ENCODE results near the gene WNT10A.
A peak's percentile ranks its signal among the peaks of the same experiment; 100 is the strongest.

Gene WNT10A

DNA sequence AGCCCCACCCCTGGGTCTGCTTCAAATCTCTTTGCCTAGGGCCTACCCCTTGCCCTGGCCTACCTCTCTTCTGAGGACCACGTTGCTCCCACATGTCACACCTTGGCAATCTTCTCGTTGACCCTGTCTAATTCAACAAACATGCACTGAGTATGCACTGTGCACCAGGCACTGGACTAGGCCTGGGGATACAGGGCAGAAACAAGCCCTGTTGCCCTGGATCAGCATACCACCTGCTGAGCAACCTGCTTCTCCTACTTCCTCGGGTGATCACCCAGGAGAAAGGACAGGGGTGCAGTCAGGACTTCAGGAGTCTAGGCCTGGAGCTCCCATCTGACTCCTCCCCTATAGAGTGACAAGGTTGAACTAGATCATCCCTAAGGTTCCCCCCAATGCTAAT lies 9.7 kb downstream of the WNT10A start:
- no peak overlapping the region for H3K4me3 ChIP-seq (ENCODE audit: low read depth, low read length)
- DNase-seq (ENCODE audit: low read depth) = no peak

DNA sequence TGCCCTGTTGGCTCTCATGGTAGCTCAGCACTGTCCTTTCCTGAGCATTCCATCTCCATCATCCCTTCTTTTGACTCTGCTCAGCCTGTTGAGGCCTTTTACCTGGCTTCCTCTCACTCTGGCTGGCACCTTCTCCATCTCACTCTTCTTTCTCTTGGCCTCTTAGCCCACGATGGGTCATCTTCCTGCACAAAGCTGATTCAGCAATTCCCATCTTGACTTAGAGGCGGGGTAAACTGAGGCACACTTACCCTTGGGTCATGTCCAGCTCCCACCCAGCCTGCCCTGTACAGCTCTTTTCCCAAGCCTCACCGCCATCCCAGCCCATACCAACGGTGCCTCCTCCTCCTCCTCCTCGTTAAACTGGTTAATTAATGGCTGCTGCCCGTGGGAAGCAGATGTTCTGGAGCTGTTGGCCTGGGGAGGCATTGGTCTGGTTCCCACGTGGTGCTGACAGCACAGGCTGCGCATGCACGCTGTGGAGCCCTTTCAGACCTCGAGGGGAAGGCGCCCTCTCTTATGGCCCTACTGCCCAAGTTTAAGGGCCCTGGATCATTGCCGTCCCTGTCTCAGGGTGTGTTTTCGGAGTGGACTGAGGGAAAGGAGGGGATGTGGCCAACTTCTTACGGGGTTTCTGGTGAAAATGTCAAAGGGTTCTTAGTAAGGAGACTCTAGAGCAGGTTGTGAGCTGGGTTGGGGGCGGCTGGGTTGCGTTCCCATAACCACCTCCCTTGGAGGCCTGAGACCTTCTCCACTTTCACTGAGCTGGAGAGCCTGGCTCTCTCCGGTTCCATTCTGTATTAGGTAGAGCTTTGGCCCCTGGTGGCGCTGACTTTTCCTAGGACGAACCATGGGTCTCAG lies 10.9 kb downstream of the WNT10A start:
- no peak overlapping the region for H3K4me3 ChIP-seq (ENCODE audit: low read depth, low read length)
- no peak for DNase-seq (ENCODE audit: low read depth)

DNA sequence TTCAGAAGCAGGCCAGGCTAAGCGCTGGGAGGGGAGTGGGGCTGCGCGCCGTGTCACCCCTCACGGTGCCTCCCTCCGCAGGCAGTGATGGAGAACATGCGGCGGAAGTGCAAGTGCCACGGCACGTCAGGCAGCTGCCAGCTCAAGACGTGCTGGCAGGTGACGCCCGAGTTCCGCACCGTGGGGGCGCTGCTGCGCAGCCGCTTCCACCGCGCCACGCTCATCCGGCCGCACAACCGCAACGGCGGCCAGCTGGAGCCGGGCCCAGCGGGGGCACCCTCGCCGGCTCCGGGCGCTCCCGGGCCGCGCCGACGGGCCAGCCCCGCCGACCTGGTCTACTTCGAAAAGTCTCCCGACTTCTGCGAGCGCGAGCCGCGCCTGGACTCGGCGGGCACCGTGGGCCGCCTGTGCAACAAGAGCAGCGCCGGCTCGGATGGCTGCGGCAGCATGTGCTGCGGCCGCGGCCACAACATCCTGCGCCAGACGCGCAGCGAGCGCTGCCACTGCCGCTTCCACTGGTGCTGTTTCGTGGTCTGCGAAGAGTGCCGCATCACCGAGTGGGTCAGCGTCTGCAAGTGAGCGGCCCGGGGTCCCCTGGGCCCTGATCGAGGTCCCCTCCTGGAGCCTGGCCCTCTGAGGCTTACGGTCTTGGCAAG lies 12.2 kb downstream of the WNT10A start:
- peak overlapping the region; percentile 30 for H3K4me3 ChIP-seq (ENCODE audit: low read depth, low read length)

DNA sequence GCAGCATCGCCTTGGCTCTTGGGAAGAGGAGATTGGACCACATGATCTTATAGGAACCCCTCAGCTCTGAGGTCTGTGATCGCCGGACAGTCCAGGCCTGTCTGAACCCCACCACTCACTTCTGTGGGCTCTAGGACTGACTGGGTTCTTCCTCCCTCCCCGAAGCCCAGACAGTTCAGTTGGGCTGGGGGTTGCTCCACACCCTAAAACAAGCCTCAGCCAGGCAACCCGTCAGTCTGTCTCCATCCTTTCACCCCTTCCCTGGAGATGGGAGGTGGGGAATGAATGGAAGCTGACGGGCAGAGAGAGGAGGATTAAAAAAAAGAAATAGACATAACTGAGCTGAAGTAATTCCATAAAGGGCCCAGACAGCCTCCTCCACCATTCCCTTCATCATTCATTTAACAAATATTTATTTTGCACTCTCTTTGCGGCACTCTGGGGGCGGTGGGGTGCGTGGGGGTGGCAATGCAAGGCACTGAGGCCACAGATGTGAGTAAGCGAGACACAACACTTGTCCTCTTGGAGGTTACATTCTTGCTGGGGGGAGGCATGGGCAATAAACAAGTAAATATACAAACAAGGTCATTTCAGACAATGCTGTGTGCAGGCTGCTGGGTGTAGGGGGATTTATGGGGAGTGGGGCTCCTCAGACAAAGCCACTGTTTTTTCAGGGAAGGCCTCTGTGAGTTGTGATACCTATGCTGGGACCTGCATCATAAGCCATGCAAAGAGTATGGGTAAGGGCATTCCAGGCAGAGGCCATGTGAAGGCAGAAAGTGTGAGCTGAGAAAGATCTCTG lies 12.9 kb downstream of the WNT10A start:
- DNase-seq (ENCODE audit: low read depth) = no peak
- peak overlapping the region; percentile 30 for H3K4me3 ChIP-seq (ENCODE audit: low read depth, low read length)

More for the DNA sequence above, 12.2 kb downstream of the WNT10A start:
- no peak for DNase-seq (ENCODE audit: low read depth)

DNA sequence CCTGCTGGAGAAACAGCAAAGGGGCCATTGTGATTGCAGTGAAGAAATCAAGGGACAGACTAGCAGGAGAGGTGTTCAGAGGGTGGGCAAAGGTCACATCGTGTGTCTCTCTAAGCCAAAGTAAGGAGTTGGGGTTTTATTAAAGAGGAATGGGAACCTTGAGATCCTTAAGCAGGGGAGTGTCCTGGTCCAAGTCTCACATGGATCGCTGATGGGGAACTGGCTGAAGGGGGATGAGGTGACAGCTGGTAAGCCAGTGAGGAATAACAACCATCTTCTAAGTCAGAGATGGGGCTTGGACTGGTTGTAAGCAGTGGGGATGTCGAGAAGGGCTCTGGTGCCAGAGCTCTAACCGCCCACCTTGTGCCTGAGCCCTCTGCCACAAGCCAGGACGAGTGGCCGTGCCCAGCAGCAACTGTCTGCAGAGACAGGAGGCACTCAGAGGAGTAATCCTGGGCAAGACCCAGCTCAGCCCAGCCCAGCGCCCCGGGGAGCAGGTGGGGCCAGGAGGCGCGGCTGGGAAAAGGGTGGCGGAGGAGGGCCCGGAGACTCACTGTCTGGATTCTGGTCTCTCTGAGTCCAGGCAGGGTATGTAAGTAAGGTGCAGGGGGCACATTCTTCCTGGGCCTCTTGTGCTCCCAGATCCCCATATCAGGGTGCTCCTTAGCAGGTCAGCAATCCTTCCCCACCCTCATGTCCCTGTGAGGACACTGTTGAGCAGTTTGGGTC lies 13.7 kb downstream of the WNT10A start:
- no peak for DNase-seq (ENCODE audit: low read depth)
- no peak overlapping the region for H3K4me3 ChIP-seq (ENCODE audit: low read depth, low read length)

DNA sequence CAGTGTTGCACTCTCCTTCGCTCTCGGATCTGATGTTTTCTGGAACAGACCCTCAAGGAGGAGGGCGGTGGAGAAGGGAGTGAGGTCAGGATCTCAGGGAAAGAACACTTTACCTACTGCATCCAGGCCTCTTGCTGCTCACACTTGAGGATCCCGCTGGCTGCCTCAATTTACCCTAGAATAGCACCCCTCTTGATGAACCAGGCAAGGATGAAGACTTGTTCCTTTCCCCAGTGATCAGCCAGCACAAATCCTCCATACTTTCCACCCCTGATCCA lies 14.2 kb downstream of the WNT10A start:
- no peak for DNase-seq (ENCODE audit: low read depth)
- H3K4me3 ChIP-seq (ENCODE audit: low read depth, low read length) = no peak overlapping the region

DNA sequence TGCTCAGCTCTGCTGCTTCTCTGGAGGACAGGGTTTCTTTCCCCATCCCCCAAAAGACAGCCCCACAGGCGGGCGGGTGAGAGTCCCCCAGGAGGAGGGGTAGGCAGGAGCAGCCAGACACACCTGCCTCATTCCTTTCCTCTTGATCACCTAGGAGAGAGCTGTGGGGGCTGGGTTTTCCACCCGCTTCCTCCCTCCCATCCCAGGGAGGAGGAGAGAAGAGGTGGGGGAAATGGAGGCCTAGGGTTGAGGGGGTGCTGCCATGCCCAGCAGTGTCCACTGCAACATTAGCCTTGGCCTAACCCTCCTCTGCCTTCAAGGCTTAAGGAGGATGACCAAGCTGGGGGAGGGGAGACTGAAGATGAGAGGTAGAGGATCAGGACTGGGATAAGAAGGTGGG lies 14.7 kb downstream of the WNT10A start:
- no peak overlapping the region for H3K4me3 ChIP-seq (ENCODE audit: low read depth, low read length)
- no peak for DNase-seq (ENCODE audit: low read depth)

DNA sequence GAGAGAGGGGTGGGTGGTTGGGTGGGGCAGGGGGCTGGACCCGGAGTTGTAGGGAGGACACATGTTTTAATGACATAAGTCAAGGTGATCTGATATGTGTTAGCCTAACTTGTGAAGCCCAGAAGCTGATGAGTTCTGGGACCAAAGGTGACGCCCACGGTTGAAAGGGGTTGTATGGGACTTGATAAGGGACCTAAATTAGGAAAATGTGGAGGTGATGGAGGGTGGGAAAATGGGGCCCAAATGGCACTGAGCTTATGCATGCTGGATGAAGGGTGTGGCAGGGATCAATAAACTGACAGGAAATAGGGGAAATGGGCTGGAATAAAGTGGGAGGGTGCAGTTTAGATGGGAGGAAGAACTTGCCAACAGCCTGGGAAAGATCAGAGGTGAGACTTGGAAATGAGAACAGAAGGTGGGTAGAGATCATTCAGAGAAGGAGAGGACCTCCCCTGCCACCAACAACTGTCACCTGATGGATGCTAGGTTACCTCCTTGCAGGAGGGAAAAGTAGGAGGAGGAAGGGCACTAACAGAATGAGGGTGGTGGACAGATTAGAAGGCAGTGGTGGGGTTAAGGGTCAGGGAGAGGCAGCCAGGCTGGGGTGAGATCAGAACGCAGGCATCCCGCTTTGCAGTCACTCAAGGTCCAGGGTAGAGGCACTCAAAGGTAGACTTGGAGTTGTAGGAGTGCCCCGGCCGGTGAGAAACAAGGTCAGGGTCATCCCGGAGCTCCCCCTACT lies 15.3 kb downstream of the WNT10A start:
- no peak overlapping the region for H3K4me3 ChIP-seq (ENCODE audit: low read depth, low read length)
- no peak for DNase-seq (ENCODE audit: low read depth)

DNA sequence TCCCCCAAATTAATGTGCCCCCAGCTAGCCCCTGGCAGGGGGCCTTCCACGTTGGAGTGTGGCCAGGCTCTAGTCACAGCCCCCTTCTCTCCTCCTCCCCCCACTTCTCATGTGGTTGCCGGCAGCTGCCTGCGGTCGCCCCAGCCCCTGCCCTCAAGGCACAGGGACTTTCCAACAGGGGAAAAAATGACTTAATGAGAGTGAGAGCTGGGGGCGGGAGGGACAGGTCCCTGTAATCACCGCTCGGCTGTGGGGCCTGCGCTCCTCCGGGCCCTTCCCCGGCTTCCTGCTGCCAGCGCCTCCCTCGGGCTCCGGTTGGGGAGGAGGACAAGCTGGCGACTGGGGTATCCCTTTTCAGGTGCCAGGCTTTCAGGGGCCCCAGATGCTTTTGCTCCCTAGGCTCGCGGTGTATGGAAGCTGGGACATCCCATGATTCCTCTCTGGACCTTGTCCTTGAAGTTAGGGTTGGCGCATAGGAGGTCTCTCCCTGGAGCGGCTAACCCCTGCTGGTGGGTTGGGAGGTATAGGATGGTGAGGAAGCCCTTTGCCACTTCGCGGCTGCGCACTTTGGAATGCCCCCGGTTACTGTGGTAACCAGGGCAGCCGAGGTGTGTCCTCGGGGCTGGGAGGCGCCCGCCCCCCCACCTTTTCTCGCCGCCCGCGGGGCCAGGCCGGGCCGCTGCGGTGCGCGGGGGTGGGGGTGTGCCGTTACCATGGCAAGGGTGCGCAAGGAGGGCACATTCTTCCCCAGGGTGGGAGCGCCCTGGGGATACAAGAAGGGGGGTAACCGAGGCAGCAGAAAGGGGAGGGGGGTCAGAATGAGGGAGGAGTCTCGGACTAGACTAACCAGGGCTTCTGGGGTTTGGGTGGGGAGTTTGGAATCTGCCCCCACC lies 16.1 kb downstream of the WNT10A start:
- DNase-seq (ENCODE audit: low read depth) = no peak
- H3K4me3 ChIP-seq (ENCODE audit: low read depth, low read length) = peak overlapping the region; percentile 17

DNA sequence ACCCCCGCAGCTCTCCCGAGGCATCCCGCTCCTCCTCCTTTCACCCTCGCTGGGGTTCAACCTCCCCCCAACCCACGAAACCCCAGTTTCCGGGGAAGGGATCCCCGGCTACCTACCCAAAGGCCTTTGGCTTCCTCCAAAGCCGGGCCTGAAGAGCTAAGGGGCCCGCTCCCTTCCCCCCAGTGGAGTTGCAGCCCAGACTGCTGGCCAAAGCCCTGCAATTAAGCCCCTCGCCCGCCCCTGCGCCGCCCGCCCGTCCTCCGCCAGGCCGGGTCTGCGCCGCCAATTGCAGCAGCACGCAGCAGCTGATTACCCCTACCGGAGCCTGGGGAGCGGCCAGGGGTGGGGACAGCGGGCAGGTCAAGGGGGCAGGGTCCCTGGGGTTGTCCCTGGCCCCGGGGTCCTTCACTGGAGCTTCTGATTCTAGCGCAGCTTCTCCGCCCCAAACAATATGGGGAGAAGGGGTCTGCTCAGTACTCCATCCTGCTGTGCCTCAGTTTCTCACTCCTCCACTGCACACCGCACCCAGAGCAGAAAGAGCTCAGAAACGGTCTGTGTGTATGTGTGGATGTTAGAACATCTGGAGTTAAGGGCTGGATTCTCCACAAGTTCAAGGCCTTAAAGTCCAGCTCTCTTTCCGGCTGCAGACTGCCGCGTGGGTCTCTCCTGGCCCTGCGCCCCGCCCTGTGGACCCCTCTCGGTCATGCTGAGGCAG lies 16.9 kb downstream of the WNT10A start:
- DNase-seq (ENCODE audit: low read depth) = no peak
- H3K4me3 ChIP-seq (ENCODE audit: low read depth, low read length) = no peak overlapping the region

DNA sequence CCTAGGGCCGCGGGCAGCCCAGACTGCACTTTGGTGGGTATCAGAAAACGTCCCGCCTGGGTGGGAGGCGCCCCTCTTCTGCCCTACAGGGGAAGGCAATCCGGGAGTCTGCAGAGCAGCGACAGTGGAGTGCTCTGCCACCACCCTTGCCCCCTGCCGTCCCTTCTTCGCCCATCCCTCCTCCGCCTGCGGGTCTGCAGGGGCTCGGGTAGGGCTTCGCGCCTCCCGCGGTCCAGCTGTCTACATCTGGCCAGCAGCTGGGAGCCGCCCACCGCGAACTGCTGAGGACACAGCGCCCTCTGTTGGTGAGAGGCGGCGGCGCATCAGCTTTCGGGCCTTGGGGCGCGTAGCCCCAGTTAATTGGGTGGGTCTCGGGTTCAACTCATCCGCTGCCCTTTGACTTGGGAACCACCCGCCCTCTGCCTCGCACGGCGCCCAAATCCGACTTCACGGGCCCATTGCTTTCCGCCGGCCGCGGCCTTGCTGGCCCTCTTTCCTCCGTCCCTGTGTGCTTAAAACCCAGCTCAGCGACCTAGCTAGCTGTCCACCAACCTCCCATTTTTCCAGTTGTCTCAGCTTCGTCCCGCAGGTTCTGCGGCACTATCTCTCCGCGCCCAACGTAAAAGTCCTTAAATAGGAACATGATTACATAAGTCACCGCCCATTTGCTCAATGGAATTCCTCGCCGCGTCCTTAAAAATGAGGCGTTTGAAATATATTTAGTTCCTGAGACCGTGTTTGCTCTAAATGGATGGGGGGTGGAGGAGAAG lies 17.6 kb downstream of the WNT10A start:
- DNase-seq (ENCODE audit: low read depth) = no peak
- no peak overlapping the region for H3K4me3 ChIP-seq (ENCODE audit: low read depth, low read length)

DNA sequence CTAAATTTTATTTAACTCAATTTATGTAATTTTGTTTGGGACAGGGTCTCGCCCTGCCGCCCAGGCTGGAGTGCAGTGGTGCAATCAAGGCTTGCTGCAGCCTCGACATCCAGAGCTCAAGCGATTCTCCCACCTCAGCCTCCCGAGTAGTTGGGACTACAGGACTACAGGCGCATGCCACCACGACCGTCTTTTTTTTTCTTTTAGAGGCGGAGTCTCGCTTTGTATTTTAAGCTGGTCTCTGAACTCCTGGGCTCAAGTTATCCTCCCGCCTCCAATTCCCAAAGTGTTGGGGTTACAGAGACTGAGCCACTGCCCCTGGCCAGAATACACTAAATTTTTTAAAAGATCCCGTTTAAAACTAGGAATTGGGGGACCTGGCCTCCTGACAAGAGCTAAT lies 18.5 kb downstream of the WNT10A start:
- H3K4me3 ChIP-seq (ENCODE audit: low read depth, low read length) = no peak overlapping the region
- no peak for DNase-seq (ENCODE audit: low read depth)

DNA sequence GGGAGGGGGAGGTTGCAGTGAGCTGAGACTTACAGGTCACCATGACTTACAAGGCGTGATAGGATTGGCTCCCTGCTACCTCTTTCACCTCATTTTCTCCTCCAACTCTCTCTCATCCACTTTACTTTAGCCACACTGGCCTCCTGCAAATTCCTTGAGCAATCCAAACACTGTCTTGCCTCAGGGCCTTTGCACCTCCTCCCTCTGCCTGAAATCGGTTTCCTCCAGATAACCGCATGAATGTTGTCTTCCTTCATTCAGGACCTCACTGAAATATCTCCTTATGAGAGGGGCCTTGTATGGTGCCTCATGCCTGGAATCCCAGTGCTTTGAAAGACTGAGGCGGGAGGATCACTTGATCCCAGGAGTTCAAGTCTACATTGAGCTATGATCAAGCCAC lies 21.8 kb downstream of the WNT10A start:
- no peak for DNase-seq (ENCODE audit: low read depth)

DNA sequence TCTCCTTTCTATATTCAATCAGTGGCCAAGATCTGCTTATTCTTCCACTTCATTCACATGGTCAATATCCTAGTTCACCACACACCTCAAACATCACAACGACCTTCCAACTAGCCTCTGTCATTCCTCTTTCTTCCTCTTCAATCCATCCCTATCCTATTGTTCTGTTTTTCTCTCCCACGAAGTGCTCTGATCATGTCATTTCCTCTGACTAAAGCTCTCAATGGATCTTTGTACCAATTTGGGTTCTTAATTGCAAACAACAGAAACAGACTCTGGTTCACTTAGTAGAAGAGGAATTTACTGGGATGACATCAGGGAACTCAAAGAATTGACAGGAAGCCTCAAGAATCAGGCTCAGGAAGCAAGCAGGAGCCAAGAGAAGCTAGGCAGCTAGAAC lies 23.5 kb downstream of the WNT10A start:
- DNase-seq (ENCODE audit: low read depth) = no peak

More for the DNA sequence above, 21.8 kb downstream of the WNT10A start:
- no peak overlapping the region for H3K4me3 ChIP-seq (ENCODE audit: low read depth, low read length)

DNA sequence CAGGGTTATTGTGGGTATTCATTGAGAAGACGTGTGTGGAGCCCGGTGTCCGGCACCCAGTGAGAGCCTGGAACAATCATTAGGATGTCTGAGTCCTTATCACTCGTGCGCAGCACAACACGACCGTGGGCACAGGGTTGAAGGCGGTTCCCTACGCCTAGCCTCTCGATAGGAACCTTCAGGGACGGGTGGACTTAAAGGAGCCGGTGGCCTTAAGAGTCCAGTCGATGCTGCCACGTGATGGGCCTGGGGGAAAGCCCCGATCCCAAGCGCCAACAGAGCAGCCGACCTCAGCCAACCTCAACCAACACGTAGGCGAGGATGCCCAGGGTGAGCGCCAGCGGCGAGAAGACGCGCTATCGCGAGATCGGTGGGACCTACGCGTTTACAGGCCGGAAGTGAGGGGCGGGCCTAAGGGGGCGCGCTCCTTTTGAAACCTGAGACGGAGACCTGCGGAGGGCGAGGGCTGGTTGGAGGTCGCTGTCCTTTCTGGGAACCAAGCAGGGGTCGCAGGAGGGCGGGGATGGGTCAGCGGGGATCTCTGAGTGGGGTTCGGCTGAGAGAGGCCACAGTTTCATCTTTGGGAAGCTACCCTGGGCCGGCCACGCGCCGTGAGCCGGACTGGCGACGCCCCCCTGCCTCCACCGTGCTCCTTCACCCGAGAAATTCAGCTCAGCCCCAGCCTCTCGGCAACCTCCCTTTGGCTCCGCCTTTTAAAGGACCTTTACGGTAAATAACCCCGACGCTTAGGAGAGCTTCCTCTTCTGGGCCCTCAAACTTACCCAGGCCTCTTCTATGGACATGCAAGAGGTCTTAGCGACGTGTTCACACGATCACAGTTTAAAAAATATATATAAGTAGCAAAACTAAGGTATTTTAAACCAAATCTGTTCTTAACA lies 28.3 kb downstream of the WNT10A start:
- DNase-seq (ENCODE audit: low read depth) = peak; percentile 44
- peak overlapping the region; percentile 56 for H3K4me3 ChIP-seq (ENCODE audit: low read depth, low read length)

More for the DNA sequence above, 23.5 kb downstream of the WNT10A start:
- H3K4me3 ChIP-seq (ENCODE audit: low read depth, low read length) = no peak overlapping the region

DNA sequence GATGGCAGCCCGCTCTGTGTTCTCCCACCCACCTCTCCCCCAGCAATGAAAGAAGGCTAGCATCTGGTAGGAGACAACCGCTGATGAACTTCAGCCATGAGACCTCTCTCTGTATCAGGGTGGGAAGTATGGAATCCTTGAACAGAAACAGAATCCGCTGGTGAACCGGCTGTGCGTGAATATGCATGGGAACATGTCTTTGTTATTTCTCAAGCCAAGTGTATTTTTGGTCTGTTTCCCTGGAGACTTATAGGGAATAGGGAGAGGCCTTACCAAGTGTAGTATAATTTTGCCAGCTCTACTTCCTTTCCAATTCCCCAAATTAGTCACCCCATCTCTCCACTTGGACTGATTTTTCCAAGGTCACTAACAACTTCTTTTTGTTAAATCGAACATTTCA lies 30.1 kb downstream of the WNT10A start:
- no peak for DNase-seq (ENCODE audit: low read depth)
- no peak overlapping the region for H3K4me3 ChIP-seq (ENCODE audit: low read depth, low read length)

All from skeletal muscle cell (primary cell).